Esophagus (tissue), 2 donors: ENCODE data around the gene ZFHX3. TPM values are rescaled to one million over a fixed set of nuclear protein-coding genes. Genes with fewer than 3 reads are reported as not detected.
A peak's percentile ranks its signal among the peaks of the same experiment; 100 is the strongest.

Experiments used
- H3K27ac ChIP-seq, 2 donors: one replicate each; pipeline ENCODE4 v1.5.1; 2013; ENCODE audit warnings: low read depth in 2 of 2, mild to moderate bottlenecking in 2 of 2, inconsistent platforms in 1 of 2, low read length in 1 of 2, moderate library complexity in 1 of 2
- H3K27me3 ChIP-seq, 2 donors: one replicate each; pipeline ENCODE4 v1.6.1; 2013; ENCODE audit warnings: low read length in 2 of 2, control low read depth in 1 of 2, mild to moderate bottlenecking in 1 of 2; ENCODE audit not compliant: insufficient read depth in 2 of 2, control insufficient read depth in 1 of 2
- H3K36me3 ChIP-seq, 2 donors: one replicate each; pipeline ENCODE4 v1.6.1; 2013; ENCODE audit warnings: low read length in 1 of 2; ENCODE audit not compliant: control insufficient read depth in 2 of 2, insufficient read depth in 2 of 2
- H3K4me1 ChIP-seq, 2 donors: one replicate each; pipeline ENCODE4 v1.6.1; 2013; ENCODE audit warnings: low read length in 1 of 2; ENCODE audit not compliant: control insufficient read depth in 2 of 2, insufficient read depth in 2 of 2
- H3K4me3 ChIP-seq, 2 donors: one replicate each; pipeline ENCODE4 v1.5.1; 2013; ENCODE audit warnings: low read length in 2 of 2, mild to moderate bottlenecking in 2 of 2, low read depth in 1 of 2, moderate library complexity in 1 of 2
- H3K9me3 ChIP-seq, 2 donors: one replicate each; pipeline ENCODE4 v1.6.1; 2013; ENCODE audit warnings: mild to moderate bottlenecking in 2 of 2, low read depth in 1 of 2, low read length in 1 of 2, moderate library complexity in 1 of 2; ENCODE audit not compliant: control insufficient read depth in 2 of 2, insufficient read depth in 1 of 2
- WGBS, 2 donors: extraction: QIAGEN DNeasy Blood & Tissue Kit; methylation state at CpG; one replicate each; pipeline ENCODE4 v1.1.7; 2013; 5-methylcytosine and 5-hydroxymethylcytosine counted together
- polyA plus RNA-seq, 2 donors: library from polyadenylated mRNA; stranded (reverse); fragments of 200-250 nt; gene quantifications; one replicate each; pipeline ENCODE4 v1.2.3, GENCODE V29; 2013
- donor health status: healthy with polysubstance abuse.
- donor health status: Bipolar disorder and iron deficiency.

Gene ZFHX3
- polyA plus RNA-seq, 2 donors, result 0.62 to 1.1 TPM

DNA sequence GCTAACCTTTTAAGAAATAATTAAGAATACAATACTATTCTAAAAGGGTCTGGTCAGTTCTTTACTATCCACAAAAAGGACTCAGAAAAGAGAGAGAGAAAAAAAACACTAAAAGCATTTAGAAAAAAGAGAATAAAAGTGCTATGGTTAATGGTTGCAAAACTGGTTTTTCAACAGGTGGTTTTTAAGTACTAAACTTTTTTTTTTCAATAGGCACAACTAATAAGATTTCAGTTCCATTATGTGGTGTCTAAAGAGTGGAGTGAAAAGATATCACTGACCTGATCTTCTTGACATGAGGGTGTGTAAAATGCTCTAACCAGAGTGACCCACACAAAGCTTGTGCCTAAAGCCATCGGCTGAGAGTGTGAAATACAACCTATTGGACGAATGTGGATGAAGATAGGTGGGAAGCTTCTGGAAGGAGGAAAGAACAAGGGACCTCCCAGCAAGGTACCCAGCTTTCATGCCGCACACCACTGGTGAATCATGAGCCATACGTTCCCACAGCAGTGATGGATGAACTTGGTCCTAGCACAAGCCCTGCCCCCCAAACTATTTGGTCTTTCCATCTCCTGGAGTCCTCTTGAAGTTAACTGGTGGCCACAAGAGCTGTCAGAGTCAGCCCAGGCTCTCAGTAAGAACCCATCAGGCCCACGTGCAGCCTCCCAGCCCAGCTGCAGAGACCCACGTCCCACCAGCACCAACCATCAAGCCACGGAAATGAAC lies 103.0 kb downstream of the ZFHX3 start:
- Histone ChIP-seq H3K27me3 (no peaks in the 10 kb centered on the region), H3K27ac (no peak overlapping the region), H3K4me1 (peaks cover 0 to 2% of the 10 kb centered on the region in 2 donors), H3K4me3 (no peak overlapping the region), H3K36me3 (peaks cover 0 to 3% of the 10 kb centered on the region in 2 donors), H3K9me3 (no peaks in the 10 kb centered on the region)
- 74 to 80% methylated on average over 7 of the region's 7 CpGs for WGBS, 2 donors

GRCh38 chr16:72942021-72942420 lies 105.9 kb downstream of the ZFHX3 start:
- H3K27ac ChIP-seq, result no peak overlapping the region

DNA sequence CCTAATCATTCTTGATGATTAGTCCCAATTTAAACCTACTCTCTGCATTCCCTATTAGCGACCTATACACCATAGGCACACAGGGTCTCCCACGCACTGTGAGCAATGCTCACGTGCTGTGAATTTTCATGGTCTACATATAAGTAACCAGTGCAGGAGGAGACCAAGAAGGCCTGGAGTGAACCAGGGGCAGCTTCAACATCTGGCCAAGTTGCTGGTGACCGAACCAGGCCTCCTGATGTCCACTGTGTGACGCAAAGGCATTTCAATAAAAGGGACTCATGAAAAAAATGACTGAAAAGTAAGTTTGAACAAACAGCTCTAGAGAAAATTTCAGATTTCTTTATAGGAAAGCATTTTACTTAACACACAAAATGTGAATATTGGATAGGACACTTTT lies 107.0 kb downstream of the ZFHX3 start:
- 93 to 97% methylated on average over 5 of the region's 5 CpGs for WGBS, 2 donors
- Histone ChIP-seq H3K27ac (no peak overlapping the region), H3K4me1 (peaks cover 3 to 6% of the 10 kb centered on the region in 2 donors), H3K36me3 (peaks cover 0 to 3% of the 10 kb centered on the region in 2 donors), H3K4me3 (no peak overlapping the region), H3K9me3 (no peaks in the 10 kb centered on the region), H3K27me3 (no peaks in the 10 kb centered on the region)

More at GRCh38 chr16:72942021-72942420, 105.9 kb downstream of the ZFHX3 start:
- 79 to 86% methylated on average over 7 of the region's 7 CpGs for WGBS, 2 donors
- peaks cover 3 to 4% of the 10 kb centered on the region in 2 donors for H3K4me1 ChIP-seq
- peaks cover 0 to 3% of the 10 kb centered on the region in 2 donors for H3K36me3 ChIP-seq
- H3K27me3 ChIP-seq, result no peaks in the 10 kb centered on the region
- H3K9me3 ChIP-seq, result no peaks in the 10 kb centered on the region
- no peak overlapping the region for H3K4me3 ChIP-seq

DNA sequence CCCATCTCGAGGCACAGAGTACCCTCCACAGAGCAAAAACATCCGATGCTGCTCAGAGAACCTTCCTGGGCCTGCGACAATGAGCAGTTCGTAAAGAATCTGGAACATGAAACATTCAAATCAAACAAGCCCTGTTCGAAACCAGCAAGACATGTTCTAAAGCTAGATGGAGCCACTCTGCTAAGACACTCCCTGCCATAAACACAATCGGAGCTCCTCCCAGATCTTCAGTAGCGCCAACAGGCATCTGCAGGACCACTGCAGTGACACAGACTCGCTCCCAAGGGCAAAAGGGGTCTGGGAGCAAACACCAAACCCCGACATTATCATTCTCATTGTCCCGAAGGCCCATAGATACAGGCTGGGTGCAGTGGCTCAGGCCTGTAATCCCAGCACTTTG lies 108.7 kb downstream of the ZFHX3 start:
- Histone ChIP-seq H3K4me1 (peaks cover 3 to 6% of the 10 kb centered on the region in 2 donors), H3K27me3 (no peaks in the 10 kb centered on the region), H3K9me3 (no peaks in the 10 kb centered on the region), H3K4me3 (peak overlapping the region in 1 of 2 donors; percentile 5), H3K27ac (peak overlapping the region; percentile 78 to 88), H3K36me3 (peaks cover 0 to 3% of the 10 kb centered on the region in 2 donors)
- WGBS, 2 donors, result 55 to 66% methylated on average over 10 of the region's 10 CpGs

GRCh38 chr16:72938795-72939164 lies 109.1 kb downstream of the ZFHX3 start:
- peaks cover 3 to 6% of the 10 kb centered on the region in 2 donors for H3K4me1 ChIP-seq
- no peaks in the 10 kb centered on the region for H3K9me3 ChIP-seq
- peak overlapping the region in 1 of 2 donors; percentile 5 for H3K4me3 ChIP-seq
- 22 to 33% methylated on average over 7 of the region's 7 CpGs for WGBS, 2 donors
- H3K27ac ChIP-seq, result peak overlapping the region; percentile 78 to 88
- peaks cover 0 to 3% of the 10 kb centered on the region in 2 donors for H3K36me3 ChIP-seq
- no peaks in the 10 kb centered on the region for H3K27me3 ChIP-seq

- Histone ChIP-seq H3K27ac (peak overlapping the region in 1 of 2 donors; percentile 78), H3K4me1 (peaks cover 3 to 6% of the 10 kb centered on the region in 2 donors), H3K27me3 (no peaks in the 10 kb centered on the region), H3K9me3 (no peaks in the 10 kb centered on the region), H3K4me3 (no peak overlapping the region), H3K36me3 (peaks cover 0 to 3% of the 10 kb centered on the region in 2 donors)
- WGBS, 2 donors, result 80 to 81% methylated on average over 22 of the region's 22 CpGs
Observed at GRCh38 chr16:72937916-72938794, 109.8 kb downstream of the ZFHX3 start.

GRCh38 chr16:72937360-72937759 lies 110.6 kb downstream of the ZFHX3 start:
- no peaks in the 10 kb centered on the region for H3K27me3 ChIP-seq
- peaks cover 3 to 6% of the 10 kb centered on the region in 2 donors for H3K4me1 ChIP-seq
- WGBS, 2 donors, result 93 to 98% methylated on average over 8 to 9 of the region's 9 CpGs
- no peak overlapping the region for H3K4me3 ChIP-seq
- H3K9me3 ChIP-seq, result no peaks in the 10 kb centered on the region
- H3K27ac ChIP-seq, result no peak overlapping the region
- H3K36me3 ChIP-seq, result peaks cover 0 to 3% of the 10 kb centered on the region in 2 donors

DNA sequence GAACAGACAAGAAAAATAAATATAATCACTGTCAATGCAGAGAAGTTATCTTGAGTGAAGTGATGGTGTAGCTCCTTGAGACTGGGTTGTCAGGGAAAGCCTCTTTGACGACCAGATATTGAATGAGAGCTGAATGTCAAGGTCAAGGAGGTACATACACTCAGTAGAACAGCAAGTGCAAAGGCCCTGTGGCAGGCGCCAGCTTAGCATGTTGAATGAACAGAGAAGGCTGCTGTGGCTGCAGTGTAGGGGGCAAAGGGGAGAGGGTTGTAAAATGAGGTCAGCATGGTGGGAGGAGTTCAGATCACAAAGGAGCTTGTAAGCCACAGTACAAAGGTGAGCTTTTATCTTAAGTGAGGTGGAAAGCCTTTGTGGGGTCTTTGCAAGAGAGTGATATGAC lies 111.5 kb downstream of the ZFHX3 start:
- peaks cover 0 to 3% of the 10 kb centered on the region in 2 donors for H3K36me3 ChIP-seq
- H3K4me1 ChIP-seq, result peaks cover 3 to 6% of the 10 kb centered on the region in 2 donors
- H3K27me3 ChIP-seq, result no peaks in the 10 kb centered on the region
- H3K4me3 ChIP-seq, result no peak overlapping the region
- no peaks in the 10 kb centered on the region for H3K9me3 ChIP-seq
- WGBS, 2 donors, result 80 to 85% methylated on average over 2 of the region's 2 CpGs
- H3K27ac ChIP-seq, result no peak overlapping the region

- H3K9me3 ChIP-seq, result no peaks in the 10 kb centered on the region
- H3K27ac ChIP-seq, result no peak overlapping the region
- no peaks in the 10 kb centered on the region for H3K27me3 ChIP-seq
- H3K4me3 ChIP-seq, result no peak overlapping the region
- peaks cover 0 to 2% of the 10 kb centered on the region in 2 donors for H3K36me3 ChIP-seq
- peaks cover 3 to 6% of the 10 kb centered on the region in 2 donors for H3K4me1 ChIP-seq
- WGBS, 2 donors, result 78 to 82% methylated on average over 6 of the region's 6 CpGs
Observed at GRCh38 chr16:72935896-72936295, 112.0 kb downstream of the ZFHX3 start.
